Measurements from ENCODE around the gene LHFPL6.

Gene LHFPL6

DNA sequence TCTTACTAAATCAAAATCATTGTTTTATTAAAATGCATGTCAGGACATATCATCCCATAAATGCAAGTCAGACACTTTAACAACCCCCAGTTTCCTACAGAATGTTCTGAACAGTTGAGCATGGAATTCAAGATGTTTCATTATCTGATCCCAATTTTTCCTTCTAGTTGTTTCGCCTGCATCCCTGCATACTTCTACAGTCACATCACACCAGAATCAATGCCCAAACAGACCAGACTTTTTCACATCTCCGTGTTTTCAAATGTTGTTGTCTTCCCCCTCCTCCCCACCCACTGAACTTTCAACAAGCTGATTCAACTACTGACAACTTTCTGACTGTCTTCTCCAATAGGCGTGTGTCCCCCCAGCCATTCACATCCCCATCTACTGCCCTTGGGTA lies 48.6 kb downstream of the LHFPL6 start:
- DNase-seq (ENCODE audit: low read depth in 3 of 3), result no peak

- DNase-seq (ENCODE audit: low read depth in 3 of 3), result no peak
These were observed 50.7 kb downstream of the LHFPL6 start for GRCh38 chr13:39552246-39552645.

DNA sequence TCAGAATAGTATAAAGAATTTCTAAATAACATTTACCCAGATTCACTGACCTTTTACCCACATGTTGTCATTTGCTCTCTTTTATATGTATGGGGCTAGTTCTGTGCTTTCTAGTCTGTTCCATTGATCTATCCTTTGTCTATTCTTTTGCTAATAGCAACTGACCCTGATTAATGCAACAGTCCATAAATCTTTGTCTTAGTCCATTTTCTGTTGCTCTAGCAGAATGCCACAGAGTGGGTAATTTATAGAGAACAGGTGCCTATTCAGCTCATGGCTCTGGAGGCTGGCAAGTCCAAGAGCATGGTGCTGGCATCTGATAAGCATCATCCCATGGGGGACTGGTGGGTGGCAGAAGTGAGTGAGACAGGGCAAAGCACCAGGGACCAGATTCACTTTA lies 52.1 kb downstream of the LHFPL6 start:
- no peak for DNase-seq (ENCODE audit: low read depth in 3 of 3)

GRCh38 chr13:39547108-39547507 lies 55.9 kb downstream of the LHFPL6 start:
- DNase-seq (ENCODE audit: low read depth in 3 of 3), result no peak

DNA sequence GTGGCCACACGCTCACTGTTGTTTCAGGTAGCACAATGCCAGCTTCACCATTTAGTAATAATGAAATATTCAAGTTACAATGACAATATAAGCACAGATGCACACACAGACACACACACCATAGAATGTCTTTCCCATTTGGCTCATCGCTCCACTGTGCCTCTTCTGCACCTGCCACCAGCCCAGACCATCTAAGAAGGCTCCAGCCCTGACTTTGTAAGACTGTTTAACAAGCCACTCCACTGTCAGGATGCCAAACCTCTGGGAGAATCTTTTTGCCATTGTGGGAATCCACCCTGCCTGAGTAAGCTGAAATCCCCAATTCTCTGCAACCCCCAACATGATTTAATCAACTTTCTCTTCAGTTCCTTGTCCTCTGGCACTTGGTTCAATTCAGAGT lies 60.6 kb downstream of the LHFPL6 start:
- DNase-seq (ENCODE audit: low read depth in 3 of 3), result no peak

DNA sequence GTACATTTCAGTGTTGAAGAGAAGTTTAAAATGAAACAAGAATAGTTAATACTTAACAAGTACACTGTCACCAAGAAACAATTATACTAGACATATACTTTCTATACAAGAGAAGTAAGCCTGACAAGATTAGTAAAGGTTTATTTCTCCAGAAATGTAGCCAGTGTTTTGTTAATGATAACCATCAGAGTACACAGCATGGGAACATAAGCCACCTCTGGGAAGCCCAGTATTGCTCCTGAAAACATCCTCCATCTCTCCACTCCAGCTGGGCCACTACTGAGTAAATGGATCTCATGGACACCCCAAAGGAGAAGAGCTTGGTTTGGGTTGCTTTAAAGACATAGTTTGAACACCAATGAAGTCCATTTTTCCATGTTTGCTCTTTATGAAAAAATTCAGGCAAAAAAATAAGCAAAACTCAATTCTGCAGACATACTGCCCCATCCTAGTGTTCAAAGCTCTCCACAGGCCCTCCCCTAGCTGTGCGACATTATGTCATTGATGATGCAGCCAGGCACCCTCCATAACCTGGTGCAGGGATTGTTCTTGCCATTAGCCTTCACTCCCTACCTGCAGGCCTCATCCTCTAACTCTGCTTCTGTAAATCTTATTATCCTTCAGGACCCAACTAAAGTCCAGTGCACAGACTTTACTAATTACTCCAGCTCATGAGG lies 61.9 kb downstream of the LHFPL6 start:
- no peak for DNase-seq (ENCODE audit: low read depth in 3 of 3)

GRCh38 chr13:39538816-39539790 lies 63.9 kb downstream of the LHFPL6 start:
- no peak for DNase-seq (ENCODE audit: low read depth in 3 of 3)

- no peak for DNase-seq (ENCODE audit: low read depth in 3 of 3)
These were observed 66.1 kb downstream of the LHFPL6 start for GRCh38 chr13:39536906-39537305.

DNA sequence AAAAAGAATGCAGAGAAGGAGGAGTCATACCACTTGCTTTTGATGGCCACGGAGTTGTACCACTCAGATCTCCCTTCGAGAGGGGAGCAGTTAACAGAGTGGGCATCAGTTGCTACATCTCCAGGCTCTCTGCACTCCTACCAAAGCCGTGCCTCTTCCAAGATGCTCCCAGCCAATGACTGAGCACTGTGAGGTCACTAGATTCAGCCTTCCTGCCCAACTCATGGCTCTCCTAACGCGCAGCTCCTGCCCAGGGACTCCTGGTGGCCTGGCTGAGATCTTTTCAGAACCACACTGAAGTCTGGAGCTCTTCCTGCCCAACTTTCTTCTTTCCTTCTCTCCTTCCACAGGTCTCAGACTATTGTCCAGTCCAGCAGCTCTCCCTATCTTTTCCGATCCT lies 66.7 kb downstream of the LHFPL6 start:
- no peak for DNase-seq (ENCODE audit: low read depth in 3 of 3)

GRCh38 chr13:39533651-39534150 lies 69.3 kb downstream of the LHFPL6 start:
- no peak for DNase-seq (ENCODE audit: low read depth in 3 of 3)

- no peak for DNase-seq (ENCODE audit: low read depth in 3 of 3)
These were observed 71.3 kb downstream of the LHFPL6 start for GRCh38 chr13:39531646-39532045.

- no peak for DNase-seq (ENCODE audit: low read depth in 3 of 3)
These were observed 72.1 kb downstream of the LHFPL6 start for GRCh38 chr13:39530916-39531315.

- DNase-seq (ENCODE audit: low read depth in 3 of 3), result no peak
These were observed 74.4 kb downstream of the LHFPL6 start for GRCh38 chr13:39528661-39528980.

DNA sequence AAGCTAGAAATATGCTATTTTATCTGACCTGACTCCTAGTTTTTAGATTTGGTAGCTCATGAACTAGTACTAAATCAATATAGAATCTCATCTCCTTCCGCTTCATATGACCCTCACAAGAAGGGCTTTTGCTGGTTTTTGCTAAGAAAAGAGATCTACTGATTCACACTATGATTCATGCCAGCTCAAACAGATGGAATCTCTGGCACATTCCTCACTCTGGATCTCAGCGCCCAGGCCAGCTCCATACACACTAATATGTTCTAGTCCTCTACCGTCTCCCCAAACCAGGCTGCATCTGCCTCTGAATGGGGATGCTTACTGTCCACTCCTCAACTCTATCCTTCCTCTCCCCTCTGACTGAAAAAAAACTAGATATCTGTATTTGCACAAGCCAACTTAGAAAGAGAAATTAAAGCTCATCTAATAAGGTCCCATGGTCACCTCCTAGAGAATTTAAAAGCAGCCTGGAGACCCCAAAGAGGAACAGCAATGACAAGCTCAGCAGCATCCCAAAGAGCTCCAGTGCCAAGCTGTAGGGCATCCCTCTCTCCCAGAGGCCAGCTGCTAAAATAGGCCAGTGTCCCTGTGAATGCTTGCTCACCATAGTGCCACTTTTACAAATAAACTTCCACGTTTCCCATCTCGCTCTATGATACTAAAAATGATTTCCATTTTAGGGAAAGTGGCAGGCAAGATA lies 74.9 kb downstream of the LHFPL6 start:
- DNase-seq (ENCODE audit: low read depth in 3 of 3), result no peak

DNA sequence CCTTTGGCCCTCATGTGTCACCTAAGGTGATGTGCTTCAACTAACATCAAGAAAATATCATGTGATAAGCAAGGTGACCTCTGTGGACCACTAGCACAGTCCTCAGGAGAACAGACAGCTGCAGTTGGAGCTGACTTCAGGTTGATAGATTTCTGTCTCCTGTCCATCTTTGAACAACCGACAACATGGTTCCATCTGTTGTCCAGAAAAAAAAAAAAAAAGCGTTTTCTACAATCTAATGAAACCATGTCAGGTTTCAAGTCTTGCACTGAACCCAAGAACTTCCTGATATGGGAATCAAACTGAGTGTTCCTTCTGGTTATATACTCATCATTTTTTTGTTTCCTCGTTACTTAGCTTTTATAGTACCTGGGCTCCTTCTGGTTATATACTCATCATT lies 75.7 kb downstream of the LHFPL6 start:
- DNase-seq (ENCODE audit: low read depth in 3 of 3), result no peak

- DNase-seq (ENCODE audit: low read depth in 3 of 3), result no peak
These were observed 76.5 kb downstream of the LHFPL6 start for GRCh38 chr13:39526499-39526898.

- DNase-seq (ENCODE audit: low read depth in 3 of 3), result no peak
These were observed 77.5 kb downstream of the LHFPL6 start for GRCh38 chr13:39525506-39525905.

- DNase-seq (ENCODE audit: low read depth in 3 of 3), result no peak
These were observed 78.2 kb downstream of the LHFPL6 start for GRCh38 chr13:39524795-39525194.

DNA sequence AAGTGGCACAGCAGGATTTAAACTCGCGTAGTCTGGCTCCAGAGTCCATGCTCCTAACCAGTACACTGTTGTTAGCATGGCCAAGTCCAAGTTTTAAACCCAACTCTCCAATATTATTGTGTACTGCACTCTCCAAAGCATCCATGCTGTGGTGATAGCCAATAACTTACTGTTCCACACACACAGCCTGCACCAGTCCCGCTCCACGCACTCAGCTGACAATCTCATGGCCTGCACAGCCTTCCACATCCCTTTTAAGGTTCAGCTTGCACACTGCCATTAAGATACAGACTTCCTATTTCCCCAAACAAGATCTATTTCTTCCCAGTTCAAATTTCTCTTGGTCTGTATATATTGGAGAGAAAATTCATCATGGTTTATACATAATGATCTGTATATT lies 80.7 kb downstream of the LHFPL6 start:
- DNase-seq (ENCODE audit: low read depth in 3 of 3), result no peak

DNA sequence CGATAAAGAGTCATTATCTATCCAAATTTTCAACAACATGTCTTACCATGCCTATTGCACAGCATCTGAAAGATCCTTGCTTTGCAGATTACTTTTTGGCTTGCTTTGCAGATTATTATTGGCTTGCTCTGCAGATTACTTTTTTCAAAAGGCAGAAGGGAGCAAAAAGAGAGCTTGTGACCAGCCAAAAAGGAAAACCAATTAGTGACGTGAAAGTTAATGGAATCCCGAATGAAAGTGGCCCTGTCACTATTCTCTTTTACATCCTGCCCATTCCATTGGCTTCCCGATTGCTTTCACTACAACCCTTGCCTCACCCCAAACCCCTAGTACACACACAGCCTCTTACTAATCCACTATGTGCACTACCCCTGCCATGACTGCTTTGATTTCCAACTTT lies 81.3 kb downstream of the LHFPL6 start:
- no peak for DNase-seq (ENCODE audit: low read depth in 3 of 3)

GRCh38 chr13:39516096-39516495 lies 86.9 kb downstream of the LHFPL6 start:
- no peak for DNase-seq (ENCODE audit: low read depth in 3 of 3)

GRCh38 chr13:39515224-39515714 lies 87.7 kb downstream of the LHFPL6 start:
- no peak for DNase-seq (ENCODE audit: low read depth in 3 of 3)
